Esophagus (tissue), 2 donors: ENCODE results near the gene SCFD1. TPM values are rescaled to one million over a fixed set of nuclear protein-coding genes. Genes with fewer than 3 reads are reported as not detected.

Source experiments
- H3K27ac ChIP-seq, 2 donors: one replicate each; pipeline ENCODE4 v1.5.1; 2013; ENCODE audit warnings: low read depth in 2 of 2, mild to moderate bottlenecking in 2 of 2, inconsistent platforms in 1 of 2, low read length in 1 of 2, moderate library complexity in 1 of 2
- H3K27me3 ChIP-seq, 2 donors: one replicate each; pipeline ENCODE4 v1.6.1; 2013; ENCODE audit warnings: low read length in 2 of 2, control low read depth in 1 of 2, mild to moderate bottlenecking in 1 of 2; ENCODE audit not compliant: insufficient read depth in 2 of 2, control insufficient read depth in 1 of 2
- H3K36me3 ChIP-seq, 2 donors: one replicate each; pipeline ENCODE4 v1.6.1; 2013; ENCODE audit warnings: low read length in 1 of 2; ENCODE audit not compliant: control insufficient read depth in 2 of 2, insufficient read depth in 2 of 2
- H3K4me1 ChIP-seq, 2 donors: one replicate each; pipeline ENCODE4 v1.6.1; 2013; ENCODE audit warnings: low read length in 1 of 2; ENCODE audit not compliant: control insufficient read depth in 2 of 2, insufficient read depth in 2 of 2
- H3K4me3 ChIP-seq, 2 donors: one replicate each; pipeline ENCODE4 v1.5.1; 2013; ENCODE audit warnings: low read length in 2 of 2, mild to moderate bottlenecking in 2 of 2, low read depth in 1 of 2, moderate library complexity in 1 of 2
- H3K9me3 ChIP-seq, 2 donors: one replicate each; pipeline ENCODE4 v1.6.1; 2013; ENCODE audit warnings: mild to moderate bottlenecking in 2 of 2, low read depth in 1 of 2, low read length in 1 of 2, moderate library complexity in 1 of 2; ENCODE audit not compliant: control insufficient read depth in 2 of 2, insufficient read depth in 1 of 2
- WGBS, 2 donors: extraction: QIAGEN DNeasy Blood & Tissue Kit; methylation state at CpG; one replicate each; pipeline ENCODE4 v1.1.7; 2013; 5-methylcytosine and 5-hydroxymethylcytosine counted together
- polyA plus RNA-seq, 2 donors: library from polyadenylated mRNA; stranded (reverse); fragments of 200-250 nt; gene quantifications; one replicate each; pipeline ENCODE4 v1.2.3, GENCODE V29; 2013
- donor health status: healthy with polysubstance abuse.
- donor health status: Bipolar disorder and iron deficiency.

Gene SCFD1
- polyA plus RNA-seq, 2 donors: 41.5 to 84.4 TPM

- Histone ChIP-seq H3K9me3 (no peaks in the 10 kb centered on the region), H3K27ac (no peak overlapping the region), H3K4me1 (no peaks in the 10 kb centered on the region), H3K27me3 (no peaks in the 10 kb centered on the region), H3K4me3 (no peak overlapping the region), H3K36me3 (no peaks in the 10 kb centered on the region)
- WGBS, 2 donors: 96 to 97% methylated on average over 3 of the region's 3 CpGs
These were observed 97.0 kb downstream of the SCFD1 start for GRCh38 chr14:30719137-30719536.

- no peak overlapping the region for H3K27ac ChIP-seq
- no peaks in the 10 kb centered on the region for H3K4me1 ChIP-seq
- 86 to 89% methylated on average over 5 of the region's 5 CpGs for WGBS, 2 donors
- no peak overlapping the region for H3K4me3 ChIP-seq
- H3K36me3 ChIP-seq: peaks cover 0 to 8% of the 10 kb centered on the region in 2 donors
- H3K9me3 ChIP-seq: peaks cover 0 to 2% of the 10 kb centered on the region in 2 donors
- H3K27me3 ChIP-seq: no peaks in the 10 kb centered on the region
These were observed 103.6 kb downstream of the SCFD1 start for GRCh38 chr14:30725763-30726162.

GRCh38 chr14:30728471-30728870 lies 106.4 kb downstream of the SCFD1 start:
- WGBS, 2 donors: 94 to 98% methylated on average over 5 of the region's 5 CpGs
- H3K4me3 ChIP-seq: no peak overlapping the region
- peaks cover 0 to 2% of the 10 kb centered on the region in 2 donors for H3K9me3 ChIP-seq
- no peaks in the 10 kb centered on the region for H3K27me3 ChIP-seq
- no peaks in the 10 kb centered on the region for H3K4me1 ChIP-seq
- peaks cover 0 to 8% of the 10 kb centered on the region in 2 donors for H3K36me3 ChIP-seq
- H3K27ac ChIP-seq: no peak overlapping the region

- WGBS, 2 donors: 69 to 79% methylated on average over 3 of the region's 3 CpGs
These were observed 115.8 kb downstream of the SCFD1 start for GRCh38 chr14:30737916-30738315.

GRCh38 chr14:30738978-30739377 lies 116.9 kb downstream of the SCFD1 start:
- Histone ChIP-seq H3K27ac (no peak overlapping the region), H3K4me3 (no peak overlapping the region), H3K36me3 (no peaks in the 10 kb centered on the region), H3K4me1 (no peaks in the 10 kb centered on the region), H3K9me3 (no peaks in the 10 kb centered on the region), H3K27me3 (no peaks in the 10 kb centered on the region)
- 89 to 93% methylated on average over 4 of the region's 4 CpGs for WGBS, 2 donors

More at GRCh38 chr14:30737916-30738315, 115.8 kb downstream of the SCFD1 start:
- no peak overlapping the region for H3K27ac ChIP-seq
- no peak overlapping the region for H3K4me3 ChIP-seq
- H3K27me3 ChIP-seq: no peaks in the 10 kb centered on the region
- no peaks in the 10 kb centered on the region for H3K36me3 ChIP-seq
- no peaks in the 10 kb centered on the region for H3K9me3 ChIP-seq
- H3K4me1 ChIP-seq: no peaks in the 10 kb centered on the region

- Histone ChIP-seq H3K27ac (no peak overlapping the region), H3K4me3 (no peak overlapping the region), H3K36me3 (no peaks in the 10 kb centered on the region), H3K27me3 (peaks cover 0 to 2% of the 10 kb centered on the region in 2 donors), H3K4me1 (no peaks in the 10 kb centered on the region), H3K9me3 (no peaks in the 10 kb centered on the region)
- WGBS, 2 donors: 70 to 73% methylated on average over 2 of the region's 2 CpGs
These were observed 126.2 kb downstream of the SCFD1 start for GRCh38 chr14:30748343-30748742.

- peaks cover 0 to 2% of the 10 kb centered on the region in 2 donors for H3K27me3 ChIP-seq
- H3K4me3 ChIP-seq: no peak overlapping the region
- WGBS, 2 donors: 76 to 77% methylated on average over 11 of the region's 11 CpGs
- H3K27ac ChIP-seq: no peak overlapping the region
- H3K9me3 ChIP-seq: peaks cover 0 to 2% of the 10 kb centered on the region in 2 donors
- no peaks in the 10 kb centered on the region for H3K4me1 ChIP-seq
- no peaks in the 10 kb centered on the region for H3K36me3 ChIP-seq
These were observed 129.7 kb downstream of the SCFD1 start for GRCh38 chr14:30751646-30752416.

GRCh38 chr14:30753452-30753851 lies 131.3 kb downstream of the SCFD1 start:
- Histone ChIP-seq H3K27me3 (peaks cover 0 to 2% of the 10 kb centered on the region in 2 donors), H3K36me3 (no peaks in the 10 kb centered on the region), H3K9me3 (peaks cover 0 to 2% of the 10 kb centered on the region in 2 donors), H3K4me1 (no peaks in the 10 kb centered on the region), H3K4me3 (no peak overlapping the region), H3K27ac (no peak overlapping the region)
- 85% methylated on average over 4 of the region's 4 CpGs for WGBS, 2 donors

- no peak overlapping the region for H3K27ac ChIP-seq
- no peaks in the 10 kb centered on the region for H3K36me3 ChIP-seq
- WGBS, 2 donors: 84% methylated on average over 3 of the region's 3 CpGs
- no peaks in the 10 kb centered on the region for H3K4me1 ChIP-seq
- peaks cover 0 to 2% of the 10 kb centered on the region in 2 donors for H3K9me3 ChIP-seq
- H3K27me3 ChIP-seq: no peaks in the 10 kb centered on the region
- no peak overlapping the region for H3K4me3 ChIP-seq
These were observed 132.7 kb downstream of the SCFD1 start for GRCh38 chr14:30754778-30755177.

- Histone ChIP-seq H3K36me3 (no peaks in the 10 kb centered on the region), H3K4me1 (no peaks in the 10 kb centered on the region), H3K4me3 (no peak overlapping the region), H3K9me3 (peaks cover 0 to 2% of the 10 kb centered on the region in 2 donors), H3K27me3 (no peaks in the 10 kb centered on the region), H3K27ac (no peak overlapping the region)
- 58 to 79% methylated on average over 2 of the region's 2 CpGs for WGBS, 2 donors
These were observed 134.5 kb downstream of the SCFD1 start for GRCh38 chr14:30756594-30756993.
